Measurements from ENCODE around the gene TENT5A. TPM values are rescaled to one million over a fixed set of nuclear protein-coding genes. Genes with fewer than 3 reads are reported as not detected.
"Not testable (repeated sequence)": the region's sequence is repeated elsewhere in the genome, so short reads cannot be mapped to it uniquely, and the experiment has no call there.

TENT5A gene
- total RNA-seq, 1 donor from 2014 or later, result 7.8 TPM

DNA sequence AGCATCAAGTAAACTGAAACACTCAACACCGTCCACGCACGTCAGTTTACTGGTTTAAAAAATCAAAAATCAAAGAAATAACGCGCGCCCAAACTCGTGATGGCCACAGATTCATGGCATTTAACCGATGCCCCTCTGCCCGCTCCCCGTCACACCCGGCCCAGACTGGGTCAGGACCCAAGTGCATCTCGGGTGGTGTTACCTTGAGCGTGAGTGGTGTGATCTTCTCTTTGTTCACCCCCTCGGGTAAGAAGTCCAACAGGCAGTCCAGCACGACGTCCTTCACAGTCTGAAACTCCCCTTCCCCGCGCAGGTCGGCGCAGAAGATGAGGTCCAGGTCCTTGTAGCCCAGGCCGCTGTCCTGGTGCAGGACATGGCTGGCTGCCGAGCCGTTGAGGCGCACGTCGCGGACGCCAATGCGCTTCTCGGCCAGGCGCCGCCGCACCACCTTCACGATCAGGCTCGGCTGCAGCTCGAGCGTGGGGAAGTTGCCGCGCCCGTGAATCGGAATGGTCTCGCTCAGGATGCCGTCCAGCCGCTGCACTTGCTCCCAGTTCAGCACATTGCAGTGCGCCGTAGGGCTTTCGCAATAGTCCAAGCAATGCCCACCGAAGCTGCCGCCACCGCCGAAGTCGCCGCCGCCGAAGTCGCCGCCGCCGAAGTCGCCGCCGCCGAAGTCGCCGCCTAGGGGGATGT lies 945 bp downstream of the TENT5A start:
- peak; percentile 35 for ATAC-seq
- DNase-seq (ENCODE audit: low spot score), result peak; percentile 80

DNA sequence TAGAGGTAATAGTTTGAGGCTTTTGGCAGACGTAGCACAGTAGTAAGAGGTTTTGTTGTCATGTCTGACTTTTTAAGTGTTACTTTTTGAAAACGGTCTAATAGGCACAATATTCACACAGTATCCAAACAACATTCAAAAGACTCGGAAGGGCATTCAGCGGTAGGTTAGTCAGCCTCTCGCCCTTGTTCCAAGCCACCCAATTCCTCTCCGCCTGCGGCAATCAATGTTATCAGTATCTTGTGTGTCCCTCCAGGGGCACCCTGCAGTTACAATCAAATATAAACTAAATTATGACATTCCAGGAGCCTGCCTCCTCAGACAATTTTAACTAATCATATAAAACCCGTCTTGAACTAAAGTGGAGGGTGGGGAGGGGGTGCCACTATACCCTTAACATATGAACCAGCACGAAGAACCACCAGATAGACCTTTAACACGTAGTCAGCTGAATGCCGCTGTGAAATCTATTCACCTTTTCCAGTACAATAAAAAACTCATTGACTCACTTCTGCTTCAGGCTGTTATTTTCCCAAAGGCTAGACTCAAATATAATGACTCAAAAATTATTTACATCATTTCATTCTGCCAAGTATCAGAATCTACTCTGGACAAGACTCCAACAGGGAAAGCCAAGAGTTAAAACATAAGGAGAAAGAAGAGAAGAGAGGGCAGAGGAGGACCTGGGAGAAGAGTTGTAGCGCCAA lies 1.6 kb downstream of the TENT5A start:
- no peak for ATAC-seq
- DNase-seq (ENCODE audit: low spot score), result no peak

DNA sequence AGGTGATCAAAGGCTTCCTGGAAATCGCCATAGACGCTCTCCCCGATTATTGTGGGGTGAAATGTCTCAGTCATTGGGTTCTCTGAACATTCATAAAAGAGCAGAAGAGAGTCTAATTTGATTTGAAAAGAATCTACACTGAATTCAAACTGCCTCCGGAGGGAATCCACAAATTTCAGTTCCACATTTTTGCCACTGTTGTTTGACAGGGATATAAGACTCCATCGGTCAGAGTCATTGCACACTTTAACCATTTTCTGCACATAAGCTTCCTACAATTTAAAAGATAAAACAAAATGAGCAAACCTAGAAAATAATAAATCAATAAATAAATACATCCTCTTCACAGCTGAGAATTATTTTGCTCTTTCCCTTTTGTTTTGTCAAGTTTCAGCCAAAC lies 2.3 kb downstream of the TENT5A start:
- ATAC-seq, result no peak
- no peak for DNase-seq (ENCODE audit: low spot score)

DNA sequence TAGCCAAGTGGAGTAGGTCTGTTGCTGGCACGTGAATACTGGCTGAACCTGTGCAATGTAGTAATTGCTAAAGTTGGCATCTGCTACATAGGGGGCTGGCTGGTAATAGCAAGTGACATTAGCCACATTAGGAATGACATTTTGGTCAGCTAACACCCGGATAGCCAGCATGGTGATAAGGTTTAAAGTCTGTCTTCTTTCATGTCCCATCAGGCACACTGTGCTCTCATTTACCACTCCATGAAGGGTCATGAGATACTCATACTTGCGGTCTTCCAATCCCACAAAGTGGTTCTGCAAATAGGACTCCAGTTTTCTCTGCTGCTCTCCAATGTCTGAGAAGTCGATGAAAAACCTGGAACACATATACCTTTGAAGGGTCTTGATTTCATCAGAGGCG lies 2.8 kb downstream of the TENT5A start:
- ATAC-seq, result no peak
- no peak for DNase-seq (ENCODE audit: low spot score)

DNA sequence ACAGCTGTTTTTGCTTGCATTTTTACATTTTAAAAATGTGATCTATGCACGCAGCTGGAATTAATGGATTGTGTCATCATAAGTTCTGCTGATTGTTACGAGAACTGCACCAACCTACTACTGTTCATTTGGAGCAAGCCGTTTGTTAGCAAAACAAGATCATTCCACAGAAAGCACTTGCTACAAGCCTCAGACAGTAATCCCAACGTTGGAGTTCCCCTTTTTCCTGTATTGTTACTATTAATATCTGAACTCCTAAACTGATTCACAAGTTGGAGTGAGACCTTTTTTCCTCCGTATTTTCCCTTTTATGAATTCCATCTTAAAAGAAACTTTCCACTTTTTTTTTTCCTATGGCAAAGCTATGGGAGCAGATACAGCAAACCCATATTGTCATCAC lies 3.5 kb downstream of the TENT5A start:
- ATAC-seq (no peak), DNase-seq (ENCODE audit: low spot score) (no peak)

DNA sequence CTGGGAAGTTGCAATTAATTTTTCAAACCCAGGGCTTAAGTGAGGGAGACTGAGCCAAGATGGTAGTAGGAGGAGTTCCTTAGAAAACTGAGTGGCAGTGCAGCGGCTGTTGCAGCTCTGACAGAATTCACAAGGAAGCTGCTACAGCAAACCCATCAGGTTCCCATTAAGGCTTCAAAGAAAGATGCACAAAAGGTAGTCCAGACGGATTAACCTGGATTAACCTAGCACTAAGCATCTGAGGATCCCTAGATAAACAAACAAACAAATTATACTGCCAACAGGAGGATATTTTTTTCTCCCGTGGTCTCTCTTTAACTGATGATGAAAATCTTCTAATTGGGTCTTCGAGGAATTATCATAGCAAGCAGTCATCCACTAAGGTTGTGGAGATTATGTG lies 5.2 kb downstream of the TENT5A start:
- ATAC-seq (no peak), DNase-seq (ENCODE audit: low spot score) (no peak)

DNA sequence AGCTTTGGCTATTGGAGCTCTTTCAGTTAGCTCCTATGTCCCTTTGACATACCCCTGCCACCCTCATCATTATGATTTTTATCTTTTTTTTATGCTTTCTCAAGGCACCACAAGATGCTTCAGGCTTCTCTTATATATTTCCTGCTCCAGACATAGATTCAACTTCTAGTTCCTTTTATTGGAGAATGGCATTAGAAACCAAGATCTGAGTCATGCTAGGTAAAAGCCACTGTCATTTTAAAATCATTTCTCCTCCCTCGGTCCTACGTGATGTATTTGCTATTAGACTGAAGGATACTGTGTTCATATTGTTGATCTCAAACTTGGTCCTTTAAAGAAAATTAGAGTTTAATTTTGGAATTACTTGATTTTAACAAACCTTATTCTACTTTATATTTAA lies 8.3 kb downstream of the TENT5A start:
- no peak for DNase-seq (ENCODE audit: low spot score)
- ATAC-seq, result no peak

DNA sequence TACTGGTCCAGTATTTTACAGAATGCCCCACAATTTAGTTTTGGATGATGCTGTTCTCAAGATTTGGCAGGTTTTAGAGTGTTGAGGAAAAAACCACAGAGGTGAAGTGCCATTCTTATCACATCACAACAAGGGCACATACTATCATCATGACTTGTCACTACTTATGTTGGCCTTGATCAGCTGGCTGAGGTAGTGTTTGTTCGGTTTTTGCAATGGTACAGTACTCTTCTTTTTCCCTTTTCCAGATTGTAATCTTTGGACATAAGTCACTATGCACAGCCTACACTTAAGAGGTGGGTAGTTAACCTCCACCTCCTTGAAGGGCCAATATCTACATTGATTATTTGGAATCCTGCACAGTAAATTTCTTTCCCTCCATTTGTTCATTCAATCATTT lies 8.8 kb downstream of the TENT5A start:
- ATAC-seq (no peak), DNase-seq (ENCODE audit: low spot score) (no peak)

DNA sequence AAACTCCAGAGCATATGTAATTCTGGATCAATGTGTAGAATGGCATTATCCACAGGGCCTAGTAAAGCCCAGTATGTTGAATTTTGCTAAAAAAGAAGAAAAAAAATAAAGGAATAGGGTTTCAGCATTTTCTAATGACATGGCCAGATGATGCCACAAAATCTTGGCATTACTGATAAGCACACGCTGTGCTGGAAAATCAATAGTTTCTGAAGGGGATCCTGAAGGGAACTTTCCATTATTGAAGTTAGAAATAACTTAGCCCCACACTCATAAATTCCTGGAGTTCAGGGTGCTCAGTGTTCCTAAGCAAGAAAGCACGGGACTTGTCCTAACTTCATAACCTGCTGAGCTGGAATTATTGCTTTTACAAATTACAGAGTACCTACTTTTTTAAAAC lies 10.8 kb downstream of the TENT5A start:
- DNase-seq (ENCODE audit: low spot score) (no peak), ATAC-seq (peak; percentile 55)

DNA sequence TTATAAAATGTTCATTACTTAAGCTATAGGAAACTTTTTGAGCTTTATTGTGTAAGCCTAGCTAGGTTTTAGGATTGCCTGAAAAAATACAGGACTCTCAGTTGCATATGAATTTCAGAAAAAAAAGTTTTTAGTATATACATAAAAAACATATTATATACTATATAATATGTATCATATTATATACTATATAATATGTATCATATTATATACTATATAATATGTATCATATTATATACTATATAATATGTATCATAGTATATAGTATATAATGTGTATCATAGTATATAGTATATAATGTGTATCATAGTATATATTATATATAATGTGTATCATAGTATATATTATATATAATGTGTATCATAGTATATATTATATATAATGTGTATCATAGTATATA lies 11.9 kb downstream of the TENT5A start:
- DNase-seq (ENCODE audit: low spot score); ATAC-seq: not testable (repeated sequence)

DNA sequence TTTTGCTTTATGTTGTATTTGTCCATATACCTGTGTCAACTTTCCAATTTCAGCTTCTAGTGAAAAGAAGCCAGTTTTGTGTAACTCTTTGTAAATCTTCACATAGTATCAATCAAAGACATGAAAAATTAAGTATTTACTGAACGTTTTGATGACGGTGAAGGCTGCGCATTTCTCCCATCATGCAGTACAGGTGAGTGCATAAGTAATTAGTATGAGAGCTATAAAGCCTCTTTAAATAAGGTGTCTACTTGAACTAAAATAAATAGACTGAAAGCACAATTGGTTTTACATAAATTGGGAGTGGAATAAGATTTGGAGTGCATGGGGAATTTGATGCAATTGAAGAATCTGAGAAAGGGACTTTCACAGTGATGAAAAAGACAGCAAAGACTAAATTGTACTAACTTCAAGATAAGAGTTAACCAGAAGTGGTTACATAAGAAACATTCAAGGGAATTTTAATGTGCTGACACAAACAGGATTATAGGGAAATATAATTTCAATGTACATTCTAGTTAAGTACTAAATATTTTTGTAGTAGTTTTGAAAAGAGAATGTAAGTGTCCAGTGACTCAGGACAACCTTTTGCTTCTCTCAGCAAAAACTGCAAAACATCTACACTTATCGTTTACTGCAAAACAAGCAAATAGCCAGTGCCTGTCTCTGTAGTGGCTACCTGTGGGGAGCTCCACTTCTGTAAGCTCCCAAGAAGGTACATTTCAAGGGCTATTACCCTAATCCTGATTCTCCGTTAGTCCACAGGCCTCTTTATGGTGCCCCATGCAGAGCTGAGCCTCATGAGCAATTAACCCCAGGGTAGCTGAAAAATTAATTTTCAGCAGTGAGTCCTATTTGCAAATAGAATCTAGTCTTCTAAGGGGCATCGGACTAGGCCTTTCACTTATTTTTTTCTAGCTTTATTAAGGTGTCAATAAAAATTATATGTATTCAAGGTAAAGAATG lies 13.0 kb downstream of the TENT5A start:
- ATAC-seq (no peak), DNase-seq (ENCODE audit: low spot score) (no peak)

DNA sequence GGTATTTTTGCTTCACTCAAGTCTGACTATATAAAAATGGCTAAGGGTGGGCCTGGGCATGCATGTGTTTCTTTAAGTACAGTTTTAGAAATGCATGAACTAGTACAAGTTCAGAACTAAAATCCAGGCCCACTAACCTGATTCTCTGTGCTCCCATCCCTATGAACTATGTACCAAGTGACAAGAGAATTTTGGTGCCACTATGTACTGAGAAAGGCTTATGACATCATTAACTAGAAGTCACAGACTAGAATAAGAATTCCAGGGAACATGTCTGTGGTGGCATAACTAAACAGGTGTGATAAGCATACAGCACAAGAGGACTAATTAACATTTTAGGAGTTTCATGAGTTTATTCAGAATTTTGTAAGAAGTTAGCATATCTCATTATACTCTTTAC lies 16.1 kb downstream of the TENT5A start:
- ATAC-seq (no peak), DNase-seq (ENCODE audit: low spot score) (no peak)

DNA sequence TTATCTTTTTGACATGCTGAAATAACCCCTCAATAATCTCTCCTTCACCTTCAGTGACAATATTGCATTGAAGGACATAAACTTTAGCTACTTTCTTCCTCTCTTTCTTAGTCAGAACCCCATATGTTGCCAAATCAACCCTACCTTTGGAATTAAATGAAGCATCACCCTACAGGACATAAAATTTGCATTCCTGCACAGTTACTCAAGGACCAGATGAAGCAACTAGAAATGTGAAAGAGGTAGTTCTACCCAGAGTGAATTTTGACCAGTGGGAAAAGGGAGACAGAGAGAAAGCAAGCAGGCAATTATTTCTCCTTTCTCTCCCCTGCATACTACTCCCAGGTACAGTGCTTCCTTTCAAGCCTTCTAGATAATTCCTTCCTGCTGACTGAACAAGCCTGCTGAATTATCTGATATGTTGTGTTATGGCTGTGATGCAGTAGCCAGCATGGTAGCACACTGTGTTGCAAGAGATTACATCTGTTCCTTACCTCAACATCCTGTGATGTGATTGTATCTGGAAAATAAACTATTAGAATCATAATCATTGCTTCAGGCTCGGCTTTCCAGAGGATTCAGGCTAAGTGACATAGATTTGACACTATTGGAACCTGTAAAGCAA lies 16.6 kb downstream of the TENT5A start:
- DNase-seq (ENCODE audit: low spot score), result no peak
- ATAC-seq, result no peak

DNA sequence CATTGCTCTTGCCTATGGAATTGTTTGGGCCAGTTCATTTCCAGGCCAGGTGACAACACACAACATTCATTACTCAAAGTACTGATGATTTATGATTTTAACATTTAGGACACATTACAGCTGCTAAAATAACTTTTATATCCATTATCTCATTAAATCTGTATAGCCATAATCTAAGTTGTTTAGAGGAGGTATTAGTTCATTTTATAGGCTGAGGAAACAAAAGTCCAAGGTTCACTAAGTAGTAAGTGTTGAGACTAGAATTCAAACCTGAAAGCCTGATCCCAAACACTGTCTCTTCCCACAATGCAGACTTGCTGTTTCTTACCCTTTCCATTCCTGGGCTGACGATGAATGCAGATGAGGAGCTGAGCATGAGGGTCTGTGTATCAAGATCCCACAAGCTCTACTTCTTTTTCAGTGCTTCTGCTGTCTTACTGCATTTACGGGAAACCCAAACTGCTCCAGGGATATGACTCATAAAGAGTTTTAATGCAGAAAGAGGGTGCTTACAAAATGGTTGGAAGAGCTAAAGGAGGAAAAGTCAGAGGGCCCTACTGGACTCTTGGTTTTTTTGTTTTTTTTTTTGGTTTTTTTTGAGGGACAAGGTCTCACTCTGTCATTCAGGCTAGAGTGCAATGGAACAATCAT lies 17.9 kb downstream of the TENT5A start:
- DNase-seq (ENCODE audit: low spot score), result no peak
- no peak for ATAC-seq

DNA sequence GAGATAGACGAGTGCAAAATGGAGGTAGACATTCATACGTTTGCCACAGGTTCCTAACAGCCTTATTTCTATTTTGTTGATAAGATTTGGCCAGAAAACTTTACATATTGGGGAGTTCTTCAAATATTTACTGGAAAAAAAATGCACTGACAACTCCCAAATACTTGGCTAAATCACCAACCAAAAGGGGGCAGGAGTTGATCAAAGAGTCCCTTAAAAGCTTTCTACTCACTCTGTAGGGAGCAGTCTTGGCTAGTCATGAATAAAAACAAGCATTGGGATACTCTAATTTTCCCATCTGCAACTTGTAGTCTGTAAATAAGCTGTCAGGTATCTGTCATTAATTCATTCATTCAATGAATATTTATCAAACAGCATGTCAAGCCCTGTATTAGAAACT lies 18.4 kb downstream of the TENT5A start:
- ATAC-seq (peak; percentile 60), DNase-seq (ENCODE audit: low spot score) (no peak)

DNA sequence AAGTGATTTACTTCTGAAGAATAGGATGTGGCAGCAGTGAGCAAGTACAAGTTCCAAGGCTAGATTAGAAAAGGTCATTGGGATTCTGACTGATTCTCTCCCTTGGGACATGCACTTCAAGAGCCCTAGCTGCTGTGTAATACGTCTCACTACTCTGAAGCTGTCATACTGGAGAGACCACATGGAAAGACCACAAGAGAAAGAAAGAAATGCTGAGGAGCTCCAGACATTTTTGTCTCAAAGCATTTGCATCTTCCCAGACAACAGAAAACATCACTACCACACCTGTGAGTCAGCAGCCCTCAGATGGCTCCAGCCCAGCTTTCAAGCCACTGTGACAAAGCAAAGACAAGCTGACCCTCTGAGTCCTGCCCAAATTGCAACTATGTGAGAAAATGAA lies 20.7 kb downstream of the TENT5A start:
- DNase-seq (ENCODE audit: low spot score) (no peak), ATAC-seq (no peak)

DNA sequence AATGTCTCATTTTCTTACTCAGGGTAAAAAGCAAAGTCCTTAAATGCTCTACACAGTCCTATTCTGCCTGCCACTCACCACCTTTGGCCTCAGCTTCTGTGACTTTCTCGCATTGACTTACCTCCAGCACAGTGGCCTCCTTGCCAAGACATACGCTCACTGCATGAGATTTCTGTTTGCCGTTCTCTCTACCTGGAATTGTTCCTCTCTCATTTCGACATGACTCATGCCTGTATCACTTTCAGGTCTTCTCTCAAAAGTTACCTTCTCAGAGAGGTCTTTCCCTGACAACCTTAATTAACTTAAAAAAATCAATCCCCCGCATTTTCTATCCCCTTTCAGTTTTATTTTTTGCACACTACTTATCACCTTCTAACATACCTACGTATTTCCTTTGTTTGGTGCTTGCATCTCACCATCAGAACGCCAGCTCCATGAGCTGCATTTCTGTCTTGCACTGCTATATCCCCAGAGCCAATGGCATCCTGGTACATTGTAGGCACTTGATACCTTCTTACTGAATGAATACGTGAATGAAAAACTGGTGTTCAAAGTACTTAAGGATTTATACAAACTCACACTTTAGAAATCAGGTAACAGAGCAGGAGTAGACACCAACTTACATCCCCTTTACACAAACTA lies 24.5 kb downstream of the TENT5A start:
- DNase-seq (ENCODE audit: low spot score), result peak; percentile 90
- ATAC-seq, result peak; percentile 100

DNA sequence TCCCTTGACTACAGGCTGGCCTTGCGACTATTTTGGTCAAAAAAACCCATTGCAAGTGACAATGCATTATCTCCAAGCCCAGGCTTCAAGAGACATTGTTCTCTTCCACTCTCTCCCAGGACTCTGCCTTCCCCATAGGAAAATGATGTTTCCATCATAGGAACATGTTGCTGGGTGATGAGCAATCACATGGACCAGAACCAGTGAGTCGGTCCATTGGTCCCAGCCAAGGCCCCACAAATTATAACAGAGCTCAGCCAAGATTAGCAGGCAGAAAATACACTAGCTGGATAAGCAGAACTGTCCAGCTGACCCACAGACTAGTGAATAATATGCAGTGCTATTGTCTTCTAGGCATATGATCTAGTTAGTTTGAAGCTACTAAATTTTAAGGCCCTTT lies 27.4 kb downstream of the TENT5A start:
- DNase-seq (ENCODE audit: low spot score) (no peak), ATAC-seq (no peak)

DNA sequence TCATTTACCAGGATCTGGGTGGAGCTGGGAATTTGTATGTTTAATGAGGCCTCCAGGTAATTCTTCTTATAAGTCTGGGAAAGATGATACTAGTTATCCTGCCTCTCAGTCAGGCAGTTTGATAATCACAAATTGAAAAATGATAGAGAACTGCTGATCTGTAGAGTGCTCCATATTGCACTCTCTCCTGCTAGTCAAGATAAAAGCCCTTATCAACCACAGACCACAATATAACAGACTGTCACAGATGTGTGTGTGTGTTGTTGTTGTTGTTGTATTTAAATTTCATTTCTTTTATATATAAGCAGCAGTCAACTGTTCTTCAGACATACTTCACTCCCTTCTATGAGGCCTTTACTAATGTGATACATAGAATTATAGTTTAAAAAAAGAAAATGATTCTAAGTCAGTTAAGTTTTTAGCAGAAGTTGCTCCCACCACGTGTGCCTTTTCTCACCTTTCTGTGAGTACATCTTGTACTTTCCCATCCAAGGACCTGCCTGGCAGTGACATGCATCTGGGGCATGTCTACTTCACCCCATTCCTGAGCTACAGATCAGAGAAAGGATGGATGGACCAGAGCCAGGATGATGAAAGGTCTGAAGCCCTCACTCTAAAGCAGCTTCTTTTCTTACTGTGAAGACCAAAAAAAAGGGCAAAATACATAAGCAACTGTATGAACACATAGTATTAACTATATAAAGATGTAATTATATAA lies 29.8 kb downstream of the TENT5A start:
- DNase-seq (ENCODE audit: low spot score), result no peak
- no peak for ATAC-seq

DNA sequence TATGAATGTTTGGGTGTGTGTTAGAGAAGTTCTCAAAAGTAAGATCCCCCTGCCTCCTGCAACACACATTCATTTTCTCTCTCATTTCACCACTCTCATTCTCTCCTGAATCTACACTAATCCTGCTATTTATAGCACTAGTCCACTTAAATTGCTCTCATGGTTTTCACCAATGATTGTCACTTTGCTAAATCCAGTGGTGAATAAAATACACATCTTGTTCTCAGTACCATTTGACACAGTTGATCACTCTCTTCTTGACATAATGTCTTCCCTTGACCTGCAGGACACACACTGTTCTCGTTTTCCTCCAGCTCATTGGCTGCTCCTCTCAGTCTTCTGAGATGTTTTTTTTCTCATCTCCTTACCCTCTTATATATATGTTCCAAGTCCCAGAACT lies 32.1 kb downstream of the TENT5A start:
- ATAC-seq (no peak), DNase-seq (ENCODE audit: low spot score) (no peak)

All from left lobe of liver (tissue), 2 donors.